Measurements from ENCODE around the gene PPP2R5E. TPM values are rescaled to one million over a fixed set of nuclear protein-coding genes. Genes with fewer than 3 reads are reported as not detected.

Gene PPP2R5E
- total and polyA plus RNA-seq, 9 of the 15 experiments (the other 6 are each of a cell fraction or from before 2014, with no cell fraction given), result 4.2 to 30.3 (median 11.0) TPM

DNA sequence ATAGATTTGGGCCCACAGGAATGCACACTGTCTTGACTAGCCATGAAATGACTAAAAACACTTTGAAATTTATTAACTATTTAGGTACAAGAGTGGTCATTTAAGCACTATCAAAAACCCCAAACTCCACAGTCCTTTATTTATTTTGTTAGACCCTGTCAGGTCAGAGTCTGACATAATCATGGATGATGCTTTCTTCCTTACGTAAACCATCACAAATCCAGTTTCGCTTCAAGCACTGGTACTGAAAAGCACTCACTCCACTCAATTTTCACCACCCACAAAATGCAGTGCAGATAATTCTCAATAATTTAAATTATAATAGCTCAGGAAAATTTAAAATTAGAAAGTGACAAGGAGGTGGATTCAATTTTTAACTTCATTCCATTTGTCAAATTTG lies 25.8 kb downstream of the PPP2R5E start:
- no peaks in the 10 kb centered on the region for H4K20me1 ChIP-seq (replicated peaks; ENCODE audit: control insufficient read depth, insufficient read depth, low read length)
- H3K27ac ChIP-seq (ENCODE audit: extremely low read depth, low read depth, low read length), result no peak overlapping the region
- H3K36me3 ChIP-seq (ENCODE audit: control insufficient read depth, insufficient read depth, low read length), result peaks cover 3% of the 10 kb centered on the region; the same call in 2 of the 3 replicates
- TF ChIP-seq HMGN3 (IDR thresholded peaks at IDR 0.05; ENCODE audit: borderline replicate concordance, extremely low read depth, insufficient read length, low read depth, low read length) (no peak), ZFX (CRISPR knock-in tag; IDR thresholded peaks at IDR 0.05) (no peak), ZNF57 (CRISPR knock-in tag; IDR thresholded peaks at IDR 0.05) (no peak), STAT5B (CRISPR knock-in tag; IDR thresholded peaks at IDR 0.05) (no peak), ZKSCAN3 (CRISPR knock-in tag; IDR thresholded peaks at IDR 0.05) (no peak), E2F3 (CRISPR knock-in tag; IDR thresholded peaks at IDR 0.05) (no peak), RHOXF2B (CRISPR knock-in tag; conservative IDR thresholded peaks at IDR 0.05) (no peak), HDAC1 (IDR thresholded peaks at IDR 0.05) (no peak), USF2 (CRISPR knock-in tag; IDR thresholded peaks at IDR 0.05) (no peak), SIN3B (IDR thresholded peaks at IDR 0.05; ENCODE audit: low read depth) (no peak), ZNF354B (CRISPR knock-in tag; IDR thresholded peaks at IDR 0.05) (no peak), JUNB (CRISPR knock-in tag; conservative IDR thresholded peaks at IDR 0.05) (no peak), ZNF408 (CRISPR knock-in tag; IDR thresholded peaks at IDR 0.05; ENCODE audit: low read depth) (no peak)
- TF ChIP-seq, protein P1, sequence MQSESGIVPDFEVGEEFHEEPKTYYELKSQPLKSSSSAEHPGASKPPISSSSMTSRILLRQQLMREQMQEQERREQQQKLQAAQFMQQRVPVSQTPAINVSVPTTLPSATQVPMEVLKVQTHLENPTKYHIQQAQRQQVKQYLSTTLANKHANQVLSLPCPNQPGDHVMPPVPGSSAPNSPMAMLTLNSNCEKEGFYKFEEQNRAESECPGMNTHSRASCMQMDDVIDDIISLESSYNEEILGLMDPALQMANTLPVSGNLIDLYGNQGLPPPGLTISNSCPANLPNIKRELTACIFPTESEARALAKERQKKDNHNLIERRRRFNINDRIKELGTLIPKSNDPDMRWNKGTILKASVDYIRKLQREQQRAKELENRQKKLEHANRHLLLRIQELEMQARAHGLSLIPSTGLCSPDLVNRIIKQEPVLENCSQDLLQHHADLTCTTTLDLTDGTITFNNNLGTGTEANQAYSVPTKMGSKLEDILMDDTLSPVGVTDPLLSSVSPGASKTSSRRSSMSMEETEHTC (IDR thresholded peaks at IDR 0.05), result no peak
- TF ChIP-seq, protein P2, sequence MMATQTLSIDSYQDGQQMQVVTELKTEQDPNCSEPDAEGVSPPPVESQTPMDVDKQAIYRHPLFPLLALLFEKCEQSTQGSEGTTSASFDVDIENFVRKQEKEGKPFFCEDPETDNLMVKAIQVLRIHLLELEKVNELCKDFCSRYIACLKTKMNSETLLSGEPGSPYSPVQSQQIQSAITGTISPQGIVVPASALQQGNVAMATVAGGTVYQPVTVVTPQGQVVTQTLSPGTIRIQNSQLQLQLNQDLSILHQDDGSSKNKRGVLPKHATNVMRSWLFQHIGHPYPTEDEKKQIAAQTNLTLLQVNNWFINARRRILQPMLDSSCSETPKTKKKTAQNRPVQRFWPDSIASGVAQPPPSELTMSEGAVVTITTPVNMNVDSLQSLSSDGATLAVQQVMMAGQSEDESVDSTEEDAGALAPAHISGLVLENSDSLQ (IDR thresholded peaks at IDR 0.05), result no peak
- no peak for ATAC-seq
- no peaks in the 10 kb centered on the region for H3K9me1 ChIP-seq (ENCODE audit: control insufficient read depth, insufficient read depth, low read length)
- peaks cover 0 to 4% of the 10 kb centered on the region in 2 experiments; a peak in 1 of 5 replicates for H3K4me1 ChIP-seq (replicated peaks in 1 of 2; ENCODE audit: control insufficient read depth in 2 of 2, insufficient read depth in 2 of 2, low read length in 2 of 2)
- DNase-seq (ENCODE audit: extremely low read depth in 1 of 4, low spot score in 3 of 4), result no peak
- 100% methylated on average over 2 of the region's 2 CpGs for WGBS (ENCODE audit: insufficient coverage, low coverage, missing lambda C conversion rate)
- H3K9me3 ChIP-seq (replicated peaks; ENCODE audit: control insufficient read depth, insufficient read depth, low read depth, low read length), result no peaks in the 10 kb centered on the region
- ChIA-PET POLR2A (no interaction called here), CTCF (ENCODE audit: low intra/inter-chr PET ratio) (no interaction called here)
- intact Hi-C loops (cut with micrococcal nuclease), result no loop called here
- H3K4me2 ChIP-seq (ENCODE audit: insufficient read depth, low read length), result no peak overlapping the region
- in situ Hi-C loops (cut with MboI), result no loop called here
- FAIRE-seq, result no peak
- H3K9ac ChIP-seq (ENCODE audit: insufficient read depth in 1 of 2, low read depth in 2 of 2, low read length in 2 of 2), result no peak overlapping the region
- H3K4me3 ChIP-seq, result no peak overlapping the region
- H3K27me3 ChIP-seq (ENCODE audit: control insufficient read depth in 2 of 2, insufficient read depth in 2 of 2, low read length in 2 of 2), result no peaks in the 10 kb centered on the region
- no peak overlapping the region for H2AFZ ChIP-seq (ENCODE audit: low read depth, low read length)
- BruUV-seq (replicated peaks), result no TSS peak
- H3K79me2 ChIP-seq (ENCODE audit: control insufficient read depth, insufficient read depth, low read length), result peaks cover 37% of the 10 kb centered on the region
